GM18951 (cell line): ENCODE results near the gene PDZRN4.

Experiments used
- POLR2A ChIP-seq: IDR thresholded peaks from 4 replicates; pipeline ENCODE4 v1.6.1; 2011; ENCODE audit warnings: mild to moderate bottlenecking; ENCODE audit not compliant: insufficient read length, insufficient read depth; ENCODE audit errors: extremely low read depth
- in situ Hi-C: fragments of 300-500 bp; cut with MboI; formaldehyde crosslinking; loops from one replicate; pipeline ENCODE4 v1.12.0; 2022; ENCODE audit warnings: low sequenced_read_pairs, mixed read lengths, inconsistent platforms; ENCODE audit not compliant: unreplicated experiment

PDZRN4 gene

GRCh38 chr12:41228066-41228820 lies 40.1 kb downstream of the PDZRN4 start:
- no peak for TF ChIP-seq POLR2A
- in situ Hi-C loops, result no loop called here

DNA sequence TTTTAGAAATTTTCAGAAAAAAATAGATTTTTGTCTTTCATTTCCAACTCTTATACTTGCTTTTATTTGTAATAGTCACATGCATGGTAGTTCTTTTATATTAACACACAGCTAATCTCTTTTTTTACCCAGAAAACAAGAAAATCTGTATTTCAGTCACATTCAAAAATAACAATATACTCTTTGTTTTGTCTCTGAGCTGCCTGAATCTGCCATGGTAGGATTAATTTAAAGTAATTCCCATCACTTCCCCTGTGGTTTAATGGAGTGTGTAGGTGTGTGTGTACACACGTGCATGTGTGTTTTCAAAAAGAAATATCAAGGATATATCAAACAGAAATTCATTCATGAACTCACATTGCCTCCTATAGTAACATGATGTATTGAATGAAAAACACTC lies 42.6 kb downstream of the PDZRN4 start:
- in situ Hi-C loops, result no loop called here
- TF ChIP-seq POLR2A, result no peak

DNA sequence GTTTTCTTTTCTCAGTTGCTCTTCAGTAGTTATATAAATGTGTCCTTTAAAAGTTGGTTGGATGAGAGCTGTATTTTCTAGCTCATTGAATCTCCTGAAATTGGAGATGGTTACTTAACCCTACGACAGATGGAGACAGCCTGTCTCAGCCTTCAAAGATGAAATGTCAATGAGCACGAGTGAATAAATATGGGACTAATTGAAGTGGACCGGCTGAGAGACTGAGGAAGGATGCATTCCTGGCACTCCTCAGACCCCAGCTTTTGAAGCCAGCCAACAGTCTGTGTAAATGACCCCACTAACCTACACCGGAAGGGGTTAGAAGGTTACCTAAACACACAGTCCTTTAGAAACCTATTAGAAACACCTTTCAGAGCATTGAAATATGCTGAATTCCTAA lies 46.6 kb downstream of the PDZRN4 start:
- no peak for TF ChIP-seq POLR2A
- in situ Hi-C loops, result no loop called here

DNA sequence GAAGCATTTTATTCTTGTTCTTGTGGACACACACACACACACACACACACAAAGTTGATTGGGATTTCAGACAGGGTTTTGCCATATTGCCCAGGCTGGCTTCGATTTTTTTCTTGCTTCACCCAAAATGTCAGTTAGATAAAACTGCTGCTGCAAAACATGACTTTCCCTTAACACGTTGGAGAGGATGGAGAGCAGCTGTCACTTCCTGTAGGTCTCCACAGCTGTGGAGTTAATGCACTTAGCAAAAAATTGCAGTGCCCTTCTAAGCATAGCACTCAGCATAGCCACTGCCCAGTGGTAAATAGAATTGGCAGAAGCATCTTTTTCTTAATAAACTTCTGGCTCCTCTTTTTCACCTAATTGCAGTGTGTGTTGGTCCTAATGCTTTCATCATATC lies 54.5 kb downstream of the PDZRN4 start:
- no peak for TF ChIP-seq POLR2A
- in situ Hi-C loops, result no loop called here

GRCh38 chr12:41248391-41248790 lies 60.3 kb downstream of the PDZRN4 start:
- TF ChIP-seq POLR2A, result no peak
- in situ Hi-C loops, result no loop called here

- no peak for TF ChIP-seq POLR2A
- in situ Hi-C loops, result loop anchor here (25.0 kb wide), 1 partner anchor 1312 kb away; no protein-coding TSS in a partner anchor
Measured at GRCh38 chr12:41250748-41251147, 62.6 kb downstream of the PDZRN4 start.

DNA sequence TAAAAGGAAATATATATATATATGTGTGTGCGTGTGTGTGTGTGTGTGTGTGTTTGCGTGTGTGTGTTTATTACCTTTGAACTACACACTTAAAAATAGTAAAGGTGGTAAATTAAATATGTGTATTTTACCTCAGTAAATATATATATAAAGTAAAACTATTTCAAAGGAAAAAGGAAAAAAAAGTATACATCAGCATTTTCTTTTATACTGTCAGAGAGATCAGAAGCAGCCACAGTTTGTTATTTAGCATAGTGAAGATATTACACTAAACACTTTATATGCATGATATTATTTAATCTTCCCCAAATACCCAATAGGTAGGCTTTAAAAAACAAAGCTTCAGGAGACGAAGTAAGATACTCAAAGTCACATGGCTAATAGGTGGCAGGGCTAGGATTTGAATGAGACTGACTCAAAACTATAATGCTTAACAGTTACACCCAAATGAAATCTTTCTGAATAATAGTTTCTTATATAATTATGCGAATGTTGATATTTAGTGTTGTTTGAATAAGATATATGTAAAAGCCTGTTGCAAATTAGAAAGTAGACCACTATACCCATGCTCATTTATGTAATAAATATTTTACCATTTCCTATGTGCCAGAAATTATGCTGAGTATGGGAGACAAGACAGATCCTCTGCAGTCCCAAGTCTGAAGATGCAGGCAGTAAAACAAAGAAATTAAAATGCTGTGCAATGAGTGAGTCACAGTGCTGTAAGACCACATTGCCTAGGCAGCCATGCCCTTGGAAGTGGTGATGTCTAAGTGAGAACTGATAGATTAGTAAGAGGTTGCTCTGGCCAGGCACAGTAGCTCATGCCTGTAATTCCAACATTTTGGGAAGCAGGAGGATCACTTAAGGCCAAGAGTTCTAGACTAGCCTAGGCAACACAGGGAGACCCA lies 66.1 kb downstream of the PDZRN4 start:
- in situ Hi-C loops, result loop anchor here (25.0 kb wide), 1 partner anchor 1308 kb away; no protein-coding TSS in a partner anchor
- TF ChIP-seq POLR2A, result no peak

GRCh38 chr12:41263196-41263595 lies 75.1 kb downstream of the PDZRN4 start:
- in situ Hi-C loops, result loop anchor here (25.0 kb wide), 1 partner anchor 1299 kb away; no protein-coding TSS in a partner anchor

GRCh38 chr12:41264281-41264680 lies 76.2 kb downstream of the PDZRN4 start:
- TF ChIP-seq POLR2A, result no peak
- in situ Hi-C loops, result loop anchor here (25.0 kb wide), 1 partner anchor 1298 kb away; no protein-coding TSS in a partner anchor

DNA sequence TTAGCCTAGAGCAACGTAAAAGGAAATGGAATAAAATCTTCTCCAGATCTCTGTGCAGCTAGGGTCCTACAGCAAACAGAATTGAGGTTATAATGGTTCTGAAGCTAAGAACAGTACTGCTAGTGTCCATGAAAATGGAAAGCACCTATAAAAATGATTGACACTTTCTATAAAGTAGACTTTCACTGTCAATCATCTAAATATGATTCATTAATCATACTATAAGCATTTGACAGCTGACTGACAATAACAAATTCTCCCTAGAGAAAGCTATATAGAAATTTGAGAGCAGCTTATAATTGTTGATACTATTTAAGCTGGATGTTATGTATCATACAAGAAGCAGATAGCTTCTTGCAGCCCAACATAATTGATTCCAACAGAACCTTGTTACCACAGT lies 80.9 kb downstream of the PDZRN4 start:
- in situ Hi-C loops, result loop anchor here (25.0 kb wide), 1 partner anchor 1293 kb away; no protein-coding TSS in a partner anchor
- TF ChIP-seq POLR2A, result no peak

GRCh38 chr12:41271489-41271888 lies 83.4 kb downstream of the PDZRN4 start:
- no peak for TF ChIP-seq POLR2A
- in situ Hi-C loops, result loop anchor here (25.0 kb wide), 1 partner anchor 1291 kb away; no protein-coding TSS in a partner anchor

- no peak for TF ChIP-seq POLR2A
- in situ Hi-C loops, result loop anchor here (25.0 kb wide), 3 partner anchors 738 to 1288 kb away; partner anchors contain the start of genes PPHLN1 and ZCRB1
Measured at GRCh38 chr12:41274643-41275042, 86.5 kb downstream of the PDZRN4 start.
